GM19468 (cell line): ENCODE measurements around the gene ARF3.

ENCODE experiments used
- ATAC-seq: cut with Tn5 transposase; IDR thresholded peaks from one replicate; pipeline ENCODE4 v1.9.1; 2021; ENCODE audit warnings: mild to moderate bottlenecking, moderate library complexity, moderate number of reproducible peaks; ENCODE audit not compliant: unreplicated experiment; ENCODE audit errors: extremely low read depth

ARF3 gene

GRCh38 chr12:48968467-48968866 is 11.2 kb upstream of the ARF3 start:
- ATAC-seq, result no peak

GRCh38 chr12:48967991-48968390 is 10.7 kb upstream of the ARF3 start:
- ATAC-seq, result no peak

GRCh38 chr12:48966177-48966895 is 9.0 kb upstream of the ARF3 start:
- no peak for ATAC-seq

GRCh38 chr12:48965298-48965838 is 8.1 kb upstream of the ARF3 start:
- no peak for ATAC-seq

- ATAC-seq, result no peak
These were observed 4.5 kb upstream of the ARF3 start for GRCh38 chr12:48961801-48962200.

- ATAC-seq, result no peak
These were observed 4.0 kb upstream of the ARF3 start for GRCh38 chr12:48961331-48961730.

GRCh38 chr12:48960834-48961233 is 3.5 kb upstream of the ARF3 start:
- no peak for ATAC-seq

- ATAC-seq, result no peak
These were observed 732 bp upstream of the ARF3 start for GRCh38 chr12:48958049-48958388.

GRCh38 chr12:48956279-48957140 is 777 bp downstream of the ARF3 start:
- ATAC-seq, result no peak

GRCh38 chr12:48954841-48955501 is 2.3 kb downstream of the ARF3 start:
- ATAC-seq, result no peak

GRCh38 chr12:48954061-48954460 is 3.2 kb downstream of the ARF3 start:
- ATAC-seq, result no peak

- ATAC-seq, result no peak
These were observed 4.6 kb downstream of the ARF3 start for GRCh38 chr12:48952691-48953090.

GRCh38 chr12:48947727-48948126 is 9.6 kb downstream of the ARF3 start:
- no peak for ATAC-seq

GRCh38 chr12:48946943-48947342 is 10.3 kb downstream of the ARF3 start:
- ATAC-seq, result no peak

- ATAC-seq, result no peak
These were observed 11.1 kb downstream of the ARF3 start for GRCh38 chr12:48946205-48946604.

- ATAC-seq, result no peak
These were observed 14.1 kb downstream of the ARF3 start for GRCh38 chr12:48943221-48943620.

GRCh38 chr12:48940181-48940580 is 17.1 kb downstream of the ARF3 start:
- no peak for ATAC-seq

- no peak for ATAC-seq
These were observed 18.5 kb downstream of the ARF3 start for GRCh38 chr12:48938805-48939204.

GRCh38 chr12:48937170-48937569 is 20.1 kb downstream of the ARF3 start:
- no peak for ATAC-seq

GRCh38 chr12:48936379-48936979 is 20.8 kb downstream of the ARF3 start:
- ATAC-seq, result no peak
